Activated T-helper 1 cell treated with Interleukin-2 at 50 U/mL for 16 hours (primary cell): ENCODE data around the gene NUAK2.

Experiments used
- DNase-seq: peaks from one replicate; pipeline ENCODE4 v3.0.0-alpha.2; 2020; ENCODE audit warnings: low read depth

NUAK2 gene

GRCh38 chr1:205255941-205256780 is 65.4 kb downstream of the NUAK2 start:
- DNase-seq = peak; percentile 67
